Sigmoid colon (tissue), 4 donors: ENCODE data around the gene LRRC63.

Experiments
- EP300 ChIP-seq, 4 donors: sonication (generic); formaldehyde crosslinking; IDR thresholded peaks; one replicate each; pipeline ENCODE4 v1.6.1; 2017; ENCODE audit warnings: antibody characterized with exemption in 4 of 4
- POLR2AphosphoS5 ChIP-seq, 4 donors: sonication (generic); formaldehyde crosslinking; IDR thresholded peaks; one replicate each; pipeline ENCODE4 v1.6.1; 2017; ENCODE audit warnings: antibody characterized with exemption in 4 of 4
- TF ChIP-seq, protein P1 (sequence below), 4 experiments: fragments of 450-650 bp in 3 of 4; fragments of 200-600 bp in 1 of 4; IDR thresholded peaks; one replicate each; pipeline ENCODE4 v1.5.1; 2016 to 2019; ENCODE audit warnings: antibody characterized with exemption in 4 of 4, mild to moderate bottlenecking in 3 of 4, moderate library complexity in 2 of 4

DNA sequence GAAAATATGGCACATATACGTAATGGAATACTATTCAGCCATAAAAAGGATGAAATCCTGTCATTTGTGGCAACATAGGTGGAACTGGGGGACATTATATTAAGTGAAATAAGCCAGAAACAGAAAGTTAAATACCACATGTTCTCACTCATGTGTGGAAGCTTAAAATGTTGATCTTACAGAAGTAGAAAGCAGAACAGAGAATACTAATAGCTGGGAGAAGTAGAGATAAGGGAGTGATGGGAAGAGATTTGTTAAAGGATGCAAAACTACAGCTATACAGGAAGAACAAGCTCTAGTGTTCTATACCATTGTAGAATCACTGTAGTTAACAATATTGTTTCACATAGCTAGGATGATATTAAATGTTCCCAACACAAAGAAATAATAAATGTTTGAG lies 107.3 kb downstream of the LRRC63 start:
- TF ChIP-seq, protein P1, sequence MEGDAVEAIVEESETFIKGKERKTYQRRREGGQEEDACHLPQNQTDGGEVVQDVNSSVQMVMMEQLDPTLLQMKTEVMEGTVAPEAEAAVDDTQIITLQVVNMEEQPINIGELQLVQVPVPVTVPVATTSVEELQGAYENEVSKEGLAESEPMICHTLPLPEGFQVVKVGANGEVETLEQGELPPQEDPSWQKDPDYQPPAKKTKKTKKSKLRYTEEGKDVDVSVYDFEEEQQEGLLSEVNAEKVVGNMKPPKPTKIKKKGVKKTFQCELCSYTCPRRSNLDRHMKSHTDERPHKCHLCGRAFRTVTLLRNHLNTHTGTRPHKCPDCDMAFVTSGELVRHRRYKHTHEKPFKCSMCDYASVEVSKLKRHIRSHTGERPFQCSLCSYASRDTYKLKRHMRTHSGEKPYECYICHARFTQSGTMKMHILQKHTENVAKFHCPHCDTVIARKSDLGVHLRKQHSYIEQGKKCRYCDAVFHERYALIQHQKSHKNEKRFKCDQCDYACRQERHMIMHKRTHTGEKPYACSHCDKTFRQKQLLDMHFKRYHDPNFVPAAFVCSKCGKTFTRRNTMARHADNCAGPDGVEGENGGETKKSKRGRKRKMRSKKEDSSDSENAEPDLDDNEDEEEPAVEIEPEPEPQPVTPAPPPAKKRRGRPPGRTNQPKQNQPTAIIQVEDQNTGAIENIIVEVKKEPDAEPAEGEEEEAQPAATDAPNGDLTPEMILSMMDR (IDR thresholded peaks at IDR 0.05), result no peak
- TF ChIP-seq EP300 (IDR thresholded peaks at IDR 0.05) (no peak), POLR2AphosphoS5 (IDR thresholded peaks at IDR 0.05) (no peak)
